HepG2 (cell line): ENCODE data around the gene IKZF4. TPM values are rescaled to one million over a fixed set of nuclear protein-coding genes. Genes with fewer than 3 reads are reported as not detected.
A peak's percentile ranks its signal among the peaks of the same experiment; 100 is the strongest.

ENCODE experiments used
- FOXA1 ChIP-seq, 2 experiments: fragments of 450-650 bp in 1 of 2; sonication (generic) in 1 of 2; formaldehyde crosslinking in 1 of 2; IDR thresholded peaks; 2 replicates each; pipeline versions ENCODE4 v1.4.0 to v1.6.1; 2016 to 2020; ENCODE audit warnings: missing genetic modification reagents in 1 of 2
- FOXJ3 ChIP-seq: sonication (generic); formaldehyde crosslinking; IDR thresholded peaks from 2 replicates; pipeline ENCODE4 v1.4.0; 2020; ENCODE audit warnings: missing genetic modification reagents, mild to moderate bottlenecking, borderline replicate concordance
- HNRNPL ChIP-seq: fragments of 200-400 bp; formaldehyde crosslinking; IDR thresholded peaks from 2 replicates; pipeline ENCODE4 v1.6.1; 2017; ENCODE audit warnings: mild to moderate bottlenecking, low read depth, low read length
- HOXA9 ChIP-seq: sonication (generic); formaldehyde crosslinking; IDR thresholded peaks from 2 replicates; pipeline ENCODE4 v1.8.1; 2022; ENCODE audit warnings: missing genetic modification reagents, mild to moderate bottlenecking, moderate library complexity, borderline replicate concordance
- KDM3A ChIP-seq: IDR thresholded peaks from 2 replicates; pipeline ENCODE4 v1.6.1; 2018; ENCODE audit warnings: low read depth, missing compliant biosample characterization
- KDM5A ChIP-seq: fragments of 200-600 bp; sonication (generic); IDR thresholded peaks from 2 replicates; pipeline ENCODE4 v1.7.0; 2018; ENCODE audit warnings: antibody characterized with exemption, mild to moderate bottlenecking, low read length, borderline replicate concordance
- MXI1 ChIP-seq: IDR thresholded peaks from 3 replicates; pipeline ENCODE4 v1.6.1; 2012; ENCODE audit warnings: low read depth, low read length, inconsistent platforms, borderline replicate concordance
- NFIB ChIP-seq: sonication (generic); formaldehyde crosslinking; IDR thresholded peaks from 2 replicates; pipeline ENCODE4 v1.9.0; 2021; ENCODE audit warnings: missing genetic modification reagents, mild to moderate bottlenecking, borderline replicate concordance
- RAD51 ChIP-seq: fragments of 450-650 bp; IDR thresholded peaks from 2 replicates; pipeline ENCODE4 v1.6.1; 2016; ENCODE audit warnings: borderline replicate concordance
- SP2 ChIP-seq: sonication (generic); formaldehyde crosslinking; IDR thresholded peaks from 2 replicates; pipeline ENCODE4 v1.5.1; 2020; ENCODE audit warnings: mild to moderate bottlenecking, missing genetic modification reagents
- TARDBP ChIP-seq: sonication (generic); formaldehyde crosslinking; IDR thresholded peaks from 2 replicates; pipeline ENCODE4 v1.8.0; 2022; ENCODE audit warnings: mild to moderate bottlenecking, missing genetic modification reagents
- TP53 ChIP-seq: sonication (generic); formaldehyde crosslinking; conservative IDR thresholded peaks from 2 replicates; pipeline ENCODE4 v1.4.0; 2020; ENCODE audit warnings: missing genetic modification reagents
- ZBTB7A ChIP-seq: sonication (generic); formaldehyde crosslinking; IDR thresholded peaks from 2 replicates; pipeline ENCODE4 v1.8.0; 2022; ENCODE audit warnings: mild to moderate bottlenecking, missing genetic modification reagents
- ZC3H13 ChIP-seq: sonication (generic); formaldehyde crosslinking; IDR thresholded peaks from 2 replicates; pipeline ENCODE4 v1.8.1; 2023; ENCODE audit warnings: mild to moderate bottlenecking, missing genetic modification reagents, moderate library complexity
- ZKSCAN5 ChIP-seq: sonication (generic); formaldehyde crosslinking; IDR thresholded peaks from 2 replicates; pipeline ENCODE4 v1.5.1; 2020; ENCODE audit warnings: mild to moderate bottlenecking, missing genetic modification reagents
- ZNF225 ChIP-seq: sonication (generic); formaldehyde crosslinking; IDR thresholded peaks from 2 replicates; pipeline ENCODE4 v1.4.0; 2020; ENCODE audit warnings: mild to moderate bottlenecking, missing genetic modification reagents
- ZNF564 ChIP-seq: sonication (generic); formaldehyde crosslinking; IDR thresholded peaks from 2 replicates; pipeline ENCODE4 v1.8.1; 2023; ENCODE audit warnings: mild to moderate bottlenecking, missing genetic modification reagents
- polyA plus RNA-seq, 8 experiments: library from polyadenylated mRNA; depleted of rRNA in 3 of 8; stranded (reverse) in 7 of 8; unstranded in 1 of 8; fragments of >200 nt; fragmentation: Illumina TruSeq in 4 of 8; extraction: Trizol in 4 of 8; gene quantifications; 2 replicates each; pipeline versions ENCODE4 v1.2.1 to v1.2.3, GENCODE V29; 2011 to 2016; ENCODE audit warnings: low read depth in 4 of 8, missing spikeins in 1 of 8, mixed read lengths in 1 of 8; ENCODE audit not compliant: insufficient read depth in 1 of 8
- total RNA-seq, 5 experiments: library from RNA; depleted of rRNA; stranded (reverse); fragments of >200 nt; fragmentation: Illumina TruSeq; extraction: Trizol; gene quantifications; 2 replicates each; pipeline ENCODE4 v1.2.3, GENCODE V29; 2016; ENCODE audit warnings: low read depth in 1 of 5
- TF ChIP-seq, protein P1 (sequence below): sonication (generic); formaldehyde crosslinking; IDR thresholded peaks from 2 replicates; pipeline ENCODE4 v1.4.0; 2020; ENCODE audit warnings: missing genetic modification reagents
- TF ChIP-seq, protein P2 (sequence below): fragments of 450-650 bp; IDR thresholded peaks from 2 replicates; pipeline ENCODE4 v1.6.1; 2017
- TF ChIP-seq, protein P3 (sequence below): sonication (generic); formaldehyde crosslinking; IDR thresholded peaks from 2 replicates; pipeline ENCODE4 v1.4.0; 2020; ENCODE audit warnings: low read depth, missing genetic modification reagents
- TF ChIP-seq, protein P4 (sequence below): sonication (generic); formaldehyde crosslinking; IDR thresholded peaks from 2 replicates; pipeline ENCODE4 v1.4.0; 2020; ENCODE audit warnings: mild to moderate bottlenecking, missing genetic modification reagents
- TF ChIP-seq, protein P5 (sequence below): sonication (generic); formaldehyde crosslinking; IDR thresholded peaks from 2 replicates; pipeline ENCODE4 v1.4.0; 2020; ENCODE audit warnings: missing genetic modification reagents

IKZF4 gene
- total and polyA plus RNA-seq, 2 of the 13 experiments (the other 11 are each of a cell fraction or from before 2014, with no cell fraction given) = 0.58 to 2.2 TPM

DNA sequence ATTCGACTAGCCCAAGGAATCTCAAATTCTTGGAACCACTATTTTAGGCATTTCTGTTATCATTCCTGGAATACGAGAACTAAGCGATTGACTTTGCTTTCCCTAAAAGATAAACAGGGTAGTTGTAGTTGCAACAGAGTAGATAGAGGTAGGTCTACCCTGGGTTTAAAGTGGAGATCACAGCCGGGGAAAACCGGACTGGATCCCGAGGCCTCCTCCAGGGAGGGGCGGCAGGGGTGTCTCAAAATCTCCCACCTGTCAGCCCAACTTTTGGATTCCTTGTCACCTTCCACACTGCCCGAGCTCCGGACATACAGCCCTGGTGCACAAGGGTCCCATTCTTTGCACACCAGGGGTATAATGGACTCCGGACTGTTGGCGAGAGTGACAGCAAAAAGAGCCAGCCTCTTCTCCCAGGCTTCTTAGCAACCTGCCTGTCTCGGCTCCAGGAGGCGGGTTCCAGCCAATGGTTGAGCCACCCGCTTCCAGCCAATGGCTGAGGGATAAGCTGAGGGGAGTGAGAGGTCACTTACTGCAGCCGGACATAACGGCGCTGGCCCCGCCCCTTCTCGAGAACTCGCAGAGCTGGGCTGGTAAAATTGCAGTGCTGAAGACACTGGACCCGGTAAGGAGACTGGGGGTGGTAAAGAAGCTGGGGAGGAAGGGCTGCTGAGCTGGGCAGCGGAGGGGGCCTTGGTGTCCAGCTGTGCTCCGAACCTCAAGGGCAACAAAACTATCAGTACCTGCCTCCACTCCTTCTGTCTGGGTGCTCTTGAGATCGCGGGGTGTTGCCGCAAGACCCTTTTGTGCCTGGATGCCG is 23.9 kb upstream of the IKZF4 start, which contains the start of gene SUOX (continued):
- TF ChIP-seq, protein P1, sequence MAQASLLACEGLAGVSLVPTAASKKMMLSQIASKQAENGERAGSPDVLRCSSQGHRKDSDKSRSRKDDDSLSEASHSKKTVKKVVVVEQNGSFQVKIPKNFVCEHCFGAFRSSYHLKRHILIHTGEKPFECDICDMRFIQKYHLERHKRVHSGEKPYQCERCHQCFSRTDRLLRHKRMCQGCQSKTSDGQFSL (CRISPR knock-in tag) = 0 out of 2 replicates have a peak, but pooled peaks have one; percentile 23
- TF ChIP-seq KDM3A (CRISPR knock-in tag) (no peak), ZNF564 (CRISPR knock-in tag) (no peak), ZNF225 (CRISPR knock-in tag) (no peak), FOXA1 (IDR thresholded peaks at IDR 0.05) (no peak), FOXA1 (CRISPR knock-in tag; IDR thresholded peaks at IDR 0.05) (no peak), TARDBP (peak; percentile 69), TP53 (CRISPR knock-in tag) (0 out of 2 replicates have a peak, but pooled peaks have one; percentile 30), RAD51 (no peak), FOXJ3 (CRISPR knock-in tag) (no peak; the same call in 1 of the 2 replicates), HOXA9 (CRISPR knock-in tag) (no peak), ZBTB7A (CRISPR knock-in tag) (no peak), NFIB (CRISPR knock-in tag) (no peak), MXI1 (peak; percentile 51; the same call in 1 of the 3 replicates), HNRNPL (no peak), SP2 (CRISPR knock-in tag) (peak; percentile 86), KDM5A (no peak), ZKSCAN5 (CRISPR knock-in tag) (no peak), ZC3H13 (CRISPR knock-in tag) (no peak)
- TF ChIP-seq, protein P2, sequence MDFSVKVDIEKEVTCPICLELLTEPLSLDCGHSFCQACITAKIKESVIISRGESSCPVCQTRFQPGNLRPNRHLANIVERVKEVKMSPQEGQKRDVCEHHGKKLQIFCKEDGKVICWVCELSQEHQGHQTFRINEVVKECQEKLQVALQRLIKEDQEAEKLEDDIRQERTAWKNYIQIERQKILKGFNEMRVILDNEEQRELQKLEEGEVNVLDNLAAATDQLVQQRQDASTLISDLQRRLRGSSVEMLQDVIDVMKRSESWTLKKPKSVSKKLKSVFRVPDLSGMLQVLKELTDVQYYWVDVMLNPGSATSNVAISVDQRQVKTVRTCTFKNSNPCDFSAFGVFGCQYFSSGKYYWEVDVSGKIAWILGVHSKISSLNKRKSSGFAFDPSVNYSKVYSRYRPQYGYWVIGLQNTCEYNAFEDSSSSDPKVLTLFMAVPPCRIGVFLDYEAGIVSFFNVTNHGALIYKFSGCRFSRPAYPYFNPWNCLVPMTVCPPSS = no peak
- TF ChIP-seq, protein P3, sequence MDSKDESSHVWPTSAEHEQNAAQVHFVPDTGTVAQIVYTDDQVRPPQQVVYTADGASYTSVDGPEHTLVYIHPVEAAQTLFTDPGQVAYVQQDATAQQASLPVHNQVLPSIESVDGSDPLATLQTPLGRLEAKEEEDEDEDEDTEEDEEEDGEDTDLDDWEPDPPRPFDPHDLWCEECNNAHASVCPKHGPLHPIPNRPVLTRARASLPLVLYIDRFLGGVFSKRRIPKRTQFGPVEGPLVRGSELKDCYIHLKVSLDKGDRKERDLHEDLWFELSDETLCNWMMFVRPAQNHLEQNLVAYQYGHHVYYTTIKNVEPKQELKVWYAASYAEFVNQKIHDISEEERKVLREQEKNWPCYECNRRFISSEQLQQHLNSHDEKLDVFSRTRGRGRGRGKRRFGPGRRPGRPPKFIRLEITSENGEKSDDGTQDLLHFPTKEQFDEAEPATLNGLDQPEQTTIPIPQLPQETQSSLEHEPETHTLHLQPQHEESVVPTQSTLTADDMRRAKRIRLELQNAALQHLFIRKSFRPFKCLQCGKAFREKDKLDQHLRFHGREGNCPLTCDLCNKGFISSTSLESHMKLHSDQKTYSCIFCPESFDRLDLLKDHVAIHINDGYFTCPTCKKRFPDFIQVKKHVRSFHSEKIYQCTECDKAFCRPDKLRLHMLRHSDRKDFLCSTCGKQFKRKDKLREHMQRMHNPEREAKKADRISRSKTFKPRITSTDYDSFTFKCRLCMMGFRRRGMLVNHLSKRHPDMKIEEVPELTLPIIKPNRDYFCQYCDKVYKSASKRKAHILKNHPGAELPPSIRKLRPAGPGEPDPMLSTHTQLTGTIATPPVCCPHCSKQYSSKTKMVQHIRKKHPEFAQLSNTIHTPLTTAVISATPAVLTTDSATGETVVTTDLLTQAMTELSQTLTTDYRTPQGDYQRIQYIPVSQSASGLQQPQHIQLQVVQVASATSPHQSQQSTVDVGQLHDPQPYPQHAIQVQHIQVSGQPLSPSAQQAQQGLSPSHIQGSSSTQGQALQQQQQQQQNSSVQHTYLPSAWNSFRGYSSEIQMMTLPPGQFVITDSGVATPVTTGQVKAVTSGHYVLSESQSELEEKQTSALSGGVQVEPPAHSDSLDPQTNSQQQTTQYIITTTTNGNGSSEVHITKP (CRISPR knock-in tag) = 0 out of 2 replicates have a peak, but pooled peaks have one; percentile 14
- TF ChIP-seq, protein P4, sequence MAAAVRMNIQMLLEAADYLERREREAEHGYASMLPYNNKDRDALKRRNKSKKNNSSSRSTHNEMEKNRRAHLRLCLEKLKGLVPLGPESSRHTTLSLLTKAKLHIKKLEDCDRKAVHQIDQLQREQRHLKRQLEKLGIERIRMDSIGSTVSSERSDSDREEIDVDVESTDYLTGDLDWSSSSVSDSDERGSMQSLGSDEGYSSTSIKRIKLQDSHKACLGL (CRISPR knock-in tag) = 0 out of 2 replicates have a peak, but pooled peaks have one; percentile 55
- TF ChIP-seq, protein P5, sequence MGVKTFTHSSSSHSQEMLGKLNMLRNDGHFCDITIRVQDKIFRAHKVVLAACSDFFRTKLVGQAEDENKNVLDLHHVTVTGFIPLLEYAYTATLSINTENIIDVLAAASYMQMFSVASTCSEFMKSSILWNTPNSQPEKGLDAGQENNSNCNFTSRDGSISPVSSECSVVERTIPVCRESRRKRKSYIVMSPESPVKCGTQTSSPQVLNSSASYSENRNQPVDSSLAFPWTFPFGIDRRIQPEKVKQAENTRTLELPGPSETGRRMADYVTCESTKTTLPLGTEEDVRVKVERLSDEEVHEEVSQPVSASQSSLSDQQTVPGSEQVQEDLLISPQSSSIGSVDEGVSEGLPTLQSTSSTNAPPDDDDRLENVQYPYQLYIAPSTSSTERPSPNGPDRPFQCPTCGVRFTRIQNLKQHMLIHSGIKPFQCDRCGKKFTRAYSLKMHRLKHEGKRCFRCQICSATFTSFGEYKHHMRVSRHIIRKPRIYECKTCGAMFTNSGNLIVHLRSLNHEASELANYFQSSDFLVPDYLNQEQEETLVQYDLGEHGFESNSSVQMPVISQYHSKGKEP (CRISPR knock-in tag) = no peak
